Tibial nerve (tissue), 4 donors: ENCODE results near the gene GALNT10. TPM values are rescaled to one million over a fixed set of nuclear protein-coding genes. Genes with fewer than 3 reads are reported as not detected.

Source experiments
- DNase-seq, 2 donors: peaks; one replicate each; pipeline ENCODE4 v3.0.0-alpha.2; 2019; ENCODE audit warnings: low spot score in 2 of 2
- H3K27ac ChIP-seq, 4 donors: fragments of 200-600 bp; sonication (generic) in 3 of 4; one replicate each; pipeline ENCODE4 v1.5.1; 2017 to 2019; ENCODE audit warnings: mild to moderate bottlenecking in 1 of 4
- H3K27me3 ChIP-seq, 2 donors: fragments of 200-600 bp; sonication (generic) in 1 of 2; one replicate each; pipeline versions ENCODE4 v1.5.1 to v1.6.0; 2017 to 2019
- H3K36me3 ChIP-seq, 3 donors: fragments of 200-600 bp; sonication (generic); one replicate each; pipeline ENCODE4 v1.5.1; 2018 to 2019
- H3K4me1 ChIP-seq, 4 donors: fragments of 200-600 bp; sonication (generic) in 3 of 4; one replicate each; pipeline ENCODE4 v1.5.1; 2017 to 2019
- H3K4me3 ChIP-seq, 4 donors: fragments of 200-600 bp; sonication (generic) in 3 of 4; one replicate each; pipeline ENCODE4 v1.5.1; 2017 to 2019; ENCODE audit warnings: mild to moderate bottlenecking in 1 of 4, moderate library complexity in 1 of 4
- H3K9me3 ChIP-seq, 4 donors: fragments of 200-600 bp; sonication (generic) in 3 of 4; one replicate each; pipeline ENCODE4 v1.5.1; 2017 to 2019
- EP300 ChIP-seq, 2 donors: sonication (generic); formaldehyde crosslinking; IDR thresholded peaks; one replicate each; pipeline ENCODE4 v1.6.1; 2017; ENCODE audit warnings: antibody characterized with exemption in 2 of 2, mild to moderate bottlenecking in 1 of 2
- POLR2A ChIP-seq, 2 donors: fragments of 450-650 bp; IDR thresholded peaks; one replicate each; pipeline ENCODE4 v1.6.1; 2017; ENCODE audit warnings: antibody characterized with exemption in 2 of 2, mild to moderate bottlenecking in 2 of 2, moderate library complexity in 2 of 2
- WGBS, 2 donors: methylation state at CpG; one replicate each; pipeline ENCODE4 v1.1.5; 2018; 5-methylcytosine and 5-hydroxymethylcytosine counted together
- total RNA-seq, 4 donors: library from RNA; depleted of rRNA; stranded (reverse); fragments of >200 nt; gene quantifications; one replicate each; pipeline ENCODE4 v1.1.0, GENCODE V29; 2016
- TF ChIP-seq, protein P1 (sequence below), 5 experiments: fragments of 200-600 bp in 3 of 5; fragments of 450-650 bp in 2 of 5; sonication (generic) in 3 of 5; IDR thresholded peaks; one replicate each; pipeline ENCODE4 v1.5.1; 2016 to 2019; ENCODE audit warnings: antibody characterized with exemption in 5 of 5, mild to moderate bottlenecking in 3 of 5, moderate library complexity in 2 of 5

The GALNT10 gene
- total RNA-seq, 4 donors from 2014 or later, result 24.1 to 41.2 (median 26.7) TPM

DNA sequence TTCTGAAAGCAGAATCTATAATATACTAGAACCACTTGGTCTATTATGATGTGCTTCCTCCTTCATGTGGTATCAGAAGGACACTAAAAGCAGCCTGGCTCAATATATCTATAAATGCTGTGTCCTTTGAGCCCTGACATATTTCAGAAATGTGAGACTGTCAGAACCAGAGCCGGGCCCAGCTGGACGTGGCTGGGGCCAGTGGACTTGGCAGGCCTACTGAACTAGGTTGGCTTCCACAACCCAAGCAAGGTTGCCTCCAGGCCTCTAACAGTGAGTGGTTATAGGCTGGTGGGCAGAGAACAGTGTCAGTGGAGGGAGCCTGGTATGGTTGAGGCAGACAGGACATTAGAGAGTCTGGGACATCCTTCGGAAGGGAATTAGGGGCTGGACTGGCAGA is 78.9 kb downstream of the GALNT10 start:
- TF ChIP-seq, protein P1, sequence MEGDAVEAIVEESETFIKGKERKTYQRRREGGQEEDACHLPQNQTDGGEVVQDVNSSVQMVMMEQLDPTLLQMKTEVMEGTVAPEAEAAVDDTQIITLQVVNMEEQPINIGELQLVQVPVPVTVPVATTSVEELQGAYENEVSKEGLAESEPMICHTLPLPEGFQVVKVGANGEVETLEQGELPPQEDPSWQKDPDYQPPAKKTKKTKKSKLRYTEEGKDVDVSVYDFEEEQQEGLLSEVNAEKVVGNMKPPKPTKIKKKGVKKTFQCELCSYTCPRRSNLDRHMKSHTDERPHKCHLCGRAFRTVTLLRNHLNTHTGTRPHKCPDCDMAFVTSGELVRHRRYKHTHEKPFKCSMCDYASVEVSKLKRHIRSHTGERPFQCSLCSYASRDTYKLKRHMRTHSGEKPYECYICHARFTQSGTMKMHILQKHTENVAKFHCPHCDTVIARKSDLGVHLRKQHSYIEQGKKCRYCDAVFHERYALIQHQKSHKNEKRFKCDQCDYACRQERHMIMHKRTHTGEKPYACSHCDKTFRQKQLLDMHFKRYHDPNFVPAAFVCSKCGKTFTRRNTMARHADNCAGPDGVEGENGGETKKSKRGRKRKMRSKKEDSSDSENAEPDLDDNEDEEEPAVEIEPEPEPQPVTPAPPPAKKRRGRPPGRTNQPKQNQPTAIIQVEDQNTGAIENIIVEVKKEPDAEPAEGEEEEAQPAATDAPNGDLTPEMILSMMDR (IDR thresholded peaks at IDR 0.05), result no peak
- TF ChIP-seq EP300 (IDR thresholded peaks at IDR 0.05) (no peak), POLR2A (IDR thresholded peaks at IDR 0.05) (no peak)

DNA sequence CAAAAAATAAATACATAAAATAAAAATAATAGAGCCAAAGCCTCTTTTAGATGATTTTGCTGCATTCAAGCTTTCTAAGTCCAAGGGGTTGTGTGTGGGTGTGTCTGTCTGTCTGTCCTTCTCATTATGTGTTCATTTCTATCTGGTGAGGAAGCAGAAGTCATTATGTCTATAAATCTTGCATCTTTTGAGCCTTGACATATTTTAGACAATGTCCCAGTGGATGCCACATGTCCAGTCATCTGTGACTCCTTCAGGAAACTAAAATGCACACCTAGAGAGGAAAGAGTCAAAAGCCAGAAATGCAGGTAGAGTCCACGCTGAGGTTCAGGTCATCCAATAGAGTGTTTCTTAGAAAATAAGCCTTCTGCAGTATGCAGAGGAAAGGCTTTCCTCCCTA is 80.9 kb downstream of the GALNT10 start:
- no peaks in the 10 kb centered on the region for H3K27me3 ChIP-seq
- H3K4me3 ChIP-seq, result no peak overlapping the region
- H3K27ac ChIP-seq, result no peak overlapping the region
- TF ChIP-seq, protein P1 (IDR thresholded peaks at IDR 0.05), result no peak
- no peak for TF ChIP-seq POLR2A (IDR thresholded peaks at IDR 0.05)
- TF ChIP-seq EP300 (IDR thresholded peaks at IDR 0.05), result no peak
- WGBS, 2 donors, result 74 to 79% methylated on average over 1 of the region's 1 CpG
- H3K4me1 ChIP-seq, result peaks cover 0 to 60% (median 23%) of the 10 kb centered on the region in 4 donors
- no peaks in the 10 kb centered on the region for H3K9me3 ChIP-seq
- no peaks in the 10 kb centered on the region for H3K36me3 ChIP-seq
- no peak for DNase-seq

More for the DNA sequence above, 78.9 kb downstream of the GALNT10 start:
- H3K27me3 ChIP-seq, result no peaks in the 10 kb centered on the region
- no peak overlapping the region for H3K27ac ChIP-seq
- WGBS, 2 donors, result 83 to 90% methylated on average over 3 of the region's 3 CpGs
- no peaks in the 10 kb centered on the region for H3K9me3 ChIP-seq
- DNase-seq, result no peak
- no peaks in the 10 kb centered on the region for H3K36me3 ChIP-seq
- no peak overlapping the region for H3K4me3 ChIP-seq
- H3K4me1 ChIP-seq, result peaks cover 0 to 59% (median 30%) of the 10 kb centered on the region in 4 donors

DNA sequence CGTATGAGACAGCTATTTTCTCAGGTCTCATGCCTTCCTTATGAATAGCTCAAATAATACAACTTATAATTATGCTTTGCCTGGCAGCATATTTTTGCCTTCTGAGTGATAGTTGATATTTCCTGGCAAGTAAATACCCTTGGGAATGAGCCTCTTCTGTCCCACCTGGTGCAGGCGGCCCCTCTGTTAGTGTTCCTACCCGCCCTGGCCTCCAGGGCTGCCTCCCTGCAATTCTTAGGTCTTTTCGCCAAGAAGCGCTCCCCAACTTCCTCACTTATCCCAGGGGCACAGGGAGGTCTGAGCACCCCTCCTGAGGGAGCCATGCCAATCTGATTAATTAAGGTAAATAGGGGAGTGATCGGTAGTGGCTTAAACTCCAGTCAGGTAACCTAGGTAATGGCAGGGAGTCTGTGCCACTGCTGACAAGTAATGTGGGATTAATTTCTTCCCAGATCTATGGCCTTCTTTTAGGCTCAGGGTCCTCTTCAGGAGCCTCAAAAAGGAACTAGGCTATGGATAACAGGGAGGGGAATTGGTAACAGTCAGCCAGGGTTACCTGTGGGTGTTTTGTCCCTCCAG is 81.5 kb downstream of the GALNT10 start:
- no peaks in the 10 kb centered on the region for H3K9me3 ChIP-seq
- H3K27me3 ChIP-seq, result no peaks in the 10 kb centered on the region
- TF ChIP-seq EP300 (IDR thresholded peaks at IDR 0.05) (no peak), POLR2A (IDR thresholded peaks at IDR 0.05) (no peak)
- TF ChIP-seq, protein P1 (IDR thresholded peaks at IDR 0.05), result no peak
- 88 to 94% methylated on average over 6 of the region's 6 CpGs for WGBS, 2 donors
- peak overlapping the region in 3 of 4 donors; percentile 13 to 69 (median 58) for H3K27ac ChIP-seq
- H3K4me1 ChIP-seq, result peaks cover 0 to 65% (median 23%) of the 10 kb centered on the region in 4 donors
- no peaks in the 10 kb centered on the region for H3K36me3 ChIP-seq
- DNase-seq, result no peak
- no peak overlapping the region for H3K4me3 ChIP-seq

DNA sequence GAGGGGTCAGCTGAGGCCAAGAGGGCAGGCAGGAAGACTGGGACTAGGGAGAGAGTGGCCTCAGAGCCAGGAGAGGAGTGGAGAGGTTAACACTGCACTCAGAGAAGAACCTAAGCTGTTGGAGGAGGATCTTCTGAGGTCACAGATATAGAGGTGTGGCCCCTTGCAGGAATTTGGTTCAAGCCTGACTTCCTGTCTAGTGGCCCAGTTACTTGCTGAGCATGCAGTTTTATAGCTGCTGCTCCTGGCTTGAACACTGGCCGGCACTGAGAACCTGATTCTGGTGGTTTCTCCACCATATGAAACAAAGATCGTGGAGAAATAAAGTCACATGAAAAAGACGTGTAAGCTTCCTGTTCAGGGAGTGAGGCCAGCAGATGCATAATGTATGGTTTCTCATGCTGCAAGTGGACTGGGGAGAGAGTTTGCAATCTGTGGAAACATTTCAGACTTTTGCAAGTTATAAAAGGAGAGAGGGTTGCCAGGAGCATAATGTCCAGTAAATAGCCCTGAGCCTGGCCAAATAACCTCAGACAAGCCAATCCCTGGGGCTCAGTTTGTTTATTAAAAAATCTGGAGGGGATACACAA is 82.6 kb downstream of the GALNT10 start:
- Histone ChIP-seq H3K4me1 (peaks cover 0 to 65% (median 25%) of the 10 kb centered on the region in 4 donors), H3K9me3 (no peaks in the 10 kb centered on the region), H3K27me3 (no peaks in the 10 kb centered on the region), H3K4me3 (no peak overlapping the region), H3K27ac (peak overlapping the region in 2 of 4 donors; percentile 58 to 69), H3K36me3 (no peaks in the 10 kb centered on the region)
- 12 to 17% methylated on average over 3 of the region's 3 CpGs for WGBS, 2 donors
- DNase-seq, result peak in 1 of 2 donors; percentile 35
- TF ChIP-seq, protein P1 (IDR thresholded peaks at IDR 0.05), result no peak
- peak in 1 of 2 donors; percentile 47 for TF ChIP-seq EP300 (IDR thresholded peaks at IDR 0.05)
